Tibial nerve (tissue), 4 donors: ENCODE measurements around the gene SERTM2. TPM values are rescaled to one million over a fixed set of nuclear protein-coding genes. Genes with fewer than 3 reads are reported as not detected.

Experiments used
- DNase-seq, 2 donors: peaks; one replicate each; pipeline ENCODE4 v3.0.0-alpha.2; 2019; ENCODE audit warnings: low spot score in 2 of 2
- H3K27ac ChIP-seq, 4 donors: fragments of 200-600 bp; sonication (generic) in 3 of 4; one replicate each; pipeline ENCODE4 v1.5.1; 2017 to 2019; ENCODE audit warnings: mild to moderate bottlenecking in 1 of 4
- H3K27me3 ChIP-seq, 2 donors: fragments of 200-600 bp; sonication (generic) in 1 of 2; one replicate each; pipeline versions ENCODE4 v1.5.1 to v1.6.0; 2017 to 2019
- H3K36me3 ChIP-seq, 3 donors: fragments of 200-600 bp; sonication (generic); one replicate each; pipeline ENCODE4 v1.5.1; 2018 to 2019
- H3K4me1 ChIP-seq, 4 donors: fragments of 200-600 bp; sonication (generic) in 3 of 4; one replicate each; pipeline ENCODE4 v1.5.1; 2017 to 2019
- H3K4me3 ChIP-seq, 4 donors: fragments of 200-600 bp; sonication (generic) in 3 of 4; one replicate each; pipeline ENCODE4 v1.5.1; 2017 to 2019; ENCODE audit warnings: mild to moderate bottlenecking in 1 of 4, moderate library complexity in 1 of 4
- H3K9me3 ChIP-seq, 4 donors: fragments of 200-600 bp; sonication (generic) in 3 of 4; one replicate each; pipeline ENCODE4 v1.5.1; 2017 to 2019
- EP300 ChIP-seq, 2 donors: sonication (generic); formaldehyde crosslinking; IDR thresholded peaks; one replicate each; pipeline ENCODE4 v1.6.1; 2017; ENCODE audit warnings: antibody characterized with exemption in 2 of 2, mild to moderate bottlenecking in 1 of 2
- POLR2A ChIP-seq, 2 donors: fragments of 450-650 bp; IDR thresholded peaks; one replicate each; pipeline ENCODE4 v1.6.1; 2017; ENCODE audit warnings: antibody characterized with exemption in 2 of 2, mild to moderate bottlenecking in 2 of 2, moderate library complexity in 2 of 2
- WGBS, 2 donors: methylation state at CpG; one replicate each; pipeline ENCODE4 v1.1.5; 2018; 5-methylcytosine and 5-hydroxymethylcytosine counted together
- total RNA-seq, 4 donors: library from RNA; depleted of rRNA; stranded (reverse); fragments of >200 nt; gene quantifications; one replicate each; pipeline ENCODE4 v1.1.0, GENCODE V29; 2016
- TF ChIP-seq, protein P1 (sequence below), 5 experiments: fragments of 200-600 bp in 3 of 5; fragments of 450-650 bp in 2 of 5; sonication (generic) in 3 of 5; IDR thresholded peaks; one replicate each; pipeline ENCODE4 v1.5.1; 2016 to 2019; ENCODE audit warnings: antibody characterized with exemption in 5 of 5, mild to moderate bottlenecking in 3 of 5, moderate library complexity in 2 of 5

Gene SERTM2
- total RNA-seq, 4 donors from 2014 or later: not detected

- TF ChIP-seq EP300 (IDR thresholded peaks at IDR 0.05) (no peak), POLR2A (IDR thresholded peaks at IDR 0.05) (no peak)
- TF ChIP-seq, protein P1, sequence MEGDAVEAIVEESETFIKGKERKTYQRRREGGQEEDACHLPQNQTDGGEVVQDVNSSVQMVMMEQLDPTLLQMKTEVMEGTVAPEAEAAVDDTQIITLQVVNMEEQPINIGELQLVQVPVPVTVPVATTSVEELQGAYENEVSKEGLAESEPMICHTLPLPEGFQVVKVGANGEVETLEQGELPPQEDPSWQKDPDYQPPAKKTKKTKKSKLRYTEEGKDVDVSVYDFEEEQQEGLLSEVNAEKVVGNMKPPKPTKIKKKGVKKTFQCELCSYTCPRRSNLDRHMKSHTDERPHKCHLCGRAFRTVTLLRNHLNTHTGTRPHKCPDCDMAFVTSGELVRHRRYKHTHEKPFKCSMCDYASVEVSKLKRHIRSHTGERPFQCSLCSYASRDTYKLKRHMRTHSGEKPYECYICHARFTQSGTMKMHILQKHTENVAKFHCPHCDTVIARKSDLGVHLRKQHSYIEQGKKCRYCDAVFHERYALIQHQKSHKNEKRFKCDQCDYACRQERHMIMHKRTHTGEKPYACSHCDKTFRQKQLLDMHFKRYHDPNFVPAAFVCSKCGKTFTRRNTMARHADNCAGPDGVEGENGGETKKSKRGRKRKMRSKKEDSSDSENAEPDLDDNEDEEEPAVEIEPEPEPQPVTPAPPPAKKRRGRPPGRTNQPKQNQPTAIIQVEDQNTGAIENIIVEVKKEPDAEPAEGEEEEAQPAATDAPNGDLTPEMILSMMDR (IDR thresholded peaks at IDR 0.05): no peak
- Histone ChIP-seq H3K4me1 (no peaks in the 10 kb centered on the region), H3K9me3 (no peaks in the 10 kb centered on the region), H3K4me3 (no peak overlapping the region), H3K27ac (no peak overlapping the region), H3K36me3 (no peaks in the 10 kb centered on the region), H3K27me3 (peaks cover 0 to 2% of the 10 kb centered on the region in 2 donors)
- WGBS, 2 donors: 35 to 58% methylated on average over 2 of the region's 2 CpGs
- no peak for DNase-seq
Measured at GRCh38 chrX:111555406-111555958, 44.0 kb downstream of the SERTM2 start.

DNA sequence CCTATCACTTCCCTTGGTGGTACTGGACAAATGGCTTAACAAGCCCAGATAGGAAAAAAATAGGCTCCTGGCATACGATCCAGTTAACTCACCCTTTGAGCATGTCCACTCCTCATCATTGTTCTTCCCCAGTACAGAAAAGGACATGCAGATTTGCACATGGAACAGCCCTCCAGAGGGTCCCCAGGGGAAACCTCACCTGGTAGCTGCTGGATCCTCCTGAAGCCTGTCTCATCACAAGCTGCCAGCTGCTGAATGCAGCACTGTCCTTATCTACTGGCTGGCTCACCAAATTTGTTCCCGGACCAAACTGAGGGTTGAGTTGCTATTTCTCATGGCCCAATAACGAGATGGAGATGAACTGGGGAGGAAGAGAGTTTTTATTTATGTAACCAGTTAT lies 49.4 kb downstream of the SERTM2 start:
- WGBS, 2 donors: 57 to 89% methylated on average over 2 to 3 of the region's 3 CpGs
- H3K4me1 ChIP-seq: no peaks in the 10 kb centered on the region
- H3K9me3 ChIP-seq: no peaks in the 10 kb centered on the region
- TF ChIP-seq EP300 (IDR thresholded peaks at IDR 0.05): no peak
- TF ChIP-seq POLR2A (IDR thresholded peaks at IDR 0.05): no peak
- TF ChIP-seq, protein P1 (IDR thresholded peaks at IDR 0.05): no peak
- no peaks in the 10 kb centered on the region for H3K36me3 ChIP-seq
- H3K27ac ChIP-seq: no peak overlapping the region
- no peak for DNase-seq
- no peaks in the 10 kb centered on the region for H3K27me3 ChIP-seq
- no peak overlapping the region for H3K4me3 ChIP-seq

DNA sequence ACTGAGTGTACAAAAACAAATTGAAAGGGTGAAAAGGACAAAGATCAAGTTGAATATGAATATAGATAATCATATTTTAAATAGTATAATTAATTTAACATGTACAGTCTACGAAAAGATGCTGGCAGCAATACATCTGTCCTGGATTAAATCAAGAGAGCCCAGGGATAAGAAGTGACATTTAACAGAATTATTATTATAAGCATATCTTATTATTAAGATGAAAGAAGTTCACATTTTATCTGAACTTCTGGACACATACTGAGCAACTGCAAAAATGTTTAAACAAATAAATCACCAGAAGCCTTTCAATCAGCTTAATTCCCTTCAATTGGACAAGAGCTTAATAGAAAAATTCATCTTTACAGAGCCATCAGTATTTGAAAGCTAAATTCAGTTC lies 50.4 kb downstream of the SERTM2 start:
- no peak overlapping the region for H3K27ac ChIP-seq
- no peak overlapping the region for H3K4me3 ChIP-seq
- no peaks in the 10 kb centered on the region for H3K36me3 ChIP-seq
- no peak for DNase-seq
- TF ChIP-seq, protein P1 (IDR thresholded peaks at IDR 0.05): no peak
- TF ChIP-seq EP300 (IDR thresholded peaks at IDR 0.05): no peak
- TF ChIP-seq POLR2A (IDR thresholded peaks at IDR 0.05): no peak
- H3K27me3 ChIP-seq: no peaks in the 10 kb centered on the region
- no peaks in the 10 kb centered on the region for H3K9me3 ChIP-seq
- WGBS, 2 donors: 68 to 76% methylated on average over 1 of the region's 1 CpG
- no peaks in the 10 kb centered on the region for H3K4me1 ChIP-seq

DNA sequence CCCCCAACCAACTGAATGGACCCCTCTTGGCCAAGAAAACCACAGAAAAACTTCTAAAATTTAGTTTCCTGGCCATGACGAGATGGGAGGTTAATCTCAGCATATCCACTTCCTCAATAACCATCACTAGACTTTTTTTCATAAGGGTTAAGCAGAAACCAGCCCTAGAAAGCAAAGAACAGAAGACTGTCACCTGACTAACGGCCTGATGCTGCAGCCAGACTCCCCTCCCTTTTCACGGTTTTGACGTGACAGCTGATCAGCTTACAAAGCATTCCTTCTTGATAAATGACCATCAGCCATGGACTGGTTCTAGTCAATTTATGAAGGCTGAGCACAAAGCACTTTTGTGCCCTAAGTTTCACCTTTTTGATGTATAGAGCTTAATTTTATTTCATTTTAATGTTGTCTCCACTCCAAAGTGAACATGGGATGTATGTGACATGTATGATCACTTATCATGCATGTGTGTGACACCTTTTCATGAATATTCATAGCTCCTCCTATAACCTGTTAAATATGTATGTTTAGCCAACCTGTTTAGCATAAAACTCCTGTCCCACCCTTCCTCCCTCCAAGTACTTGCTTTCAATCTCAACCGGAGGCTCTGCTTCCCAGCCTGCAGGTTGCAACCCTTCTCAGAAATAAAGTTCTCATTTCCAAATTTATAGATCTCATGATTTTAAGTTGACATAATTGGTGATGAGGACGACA lies 56.3 kb downstream of the SERTM2 start:
- TF ChIP-seq, protein P1 (IDR thresholded peaks at IDR 0.05): no peak
- TF ChIP-seq POLR2A (IDR thresholded peaks at IDR 0.05) (no peak), EP300 (IDR thresholded peaks at IDR 0.05) (no peak)
- 54 to 82% methylated on average over 3 to 6 of the region's 6 CpGs for WGBS, 2 donors
- no peak overlapping the region for H3K27ac ChIP-seq
- no peak overlapping the region for H3K4me3 ChIP-seq
- H3K36me3 ChIP-seq: no peaks in the 10 kb centered on the region
- no peaks in the 10 kb centered on the region for H3K27me3 ChIP-seq
- H3K9me3 ChIP-seq: no peaks in the 10 kb centered on the region
- H3K4me1 ChIP-seq: no peaks in the 10 kb centered on the region
- no peak for DNase-seq

DNA sequence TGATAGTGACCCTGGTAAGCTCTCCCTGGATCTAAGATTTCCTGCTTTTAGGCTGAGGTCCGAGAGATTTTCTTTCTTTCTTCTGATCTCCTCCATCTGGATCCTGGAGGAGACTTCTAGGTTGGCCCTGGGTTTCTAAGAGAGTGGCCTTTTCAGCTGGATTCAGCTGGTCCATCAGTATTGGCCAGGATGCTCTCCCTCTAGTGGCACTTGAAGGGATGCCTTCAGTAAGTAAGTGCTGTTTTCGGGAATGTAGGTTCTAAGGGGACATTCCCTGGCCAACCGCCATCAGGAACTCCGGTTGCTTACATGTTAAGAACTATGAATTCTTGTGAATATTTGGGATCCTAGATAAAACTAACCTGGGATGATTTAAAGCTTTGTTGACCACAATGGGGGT lies 56.9 kb downstream of the SERTM2 start:
- no peak for TF ChIP-seq EP300 (IDR thresholded peaks at IDR 0.05)
- TF ChIP-seq, protein P1 (IDR thresholded peaks at IDR 0.05): peak in 1 of 5 experiments; percentile 24
- no peak for TF ChIP-seq POLR2A (IDR thresholded peaks at IDR 0.05)
- 39 to 44% methylated on average over 3 to 4 of the region's 4 CpGs for WGBS, 2 donors
- no peaks in the 10 kb centered on the region for H3K4me1 ChIP-seq

More for the DNA sequence above, 56.9 kb downstream of the SERTM2 start:
- no peak overlapping the region for H3K27ac ChIP-seq
- no peaks in the 10 kb centered on the region for H3K36me3 ChIP-seq
- no peaks in the 10 kb centered on the region for H3K27me3 ChIP-seq
- DNase-seq: no peak
- H3K9me3 ChIP-seq: no peaks in the 10 kb centered on the region
- H3K4me3 ChIP-seq: no peak overlapping the region
